SK-N-SH (cell line): ENCODE measurements around the gene ISLR.

Experiments used
- EP300 ChIP-seq, 2 experiments: IDR thresholded peaks; 2 replicates each; pipeline versions ENCODE4 v1.4.0 to v1.6.1; 2012; ENCODE audit warnings: borderline replicate concordance in 1 of 2, low read depth in 1 of 2, low read length in 1 of 2
- EZH2phosphoT487 ChIP-seq: fragments of 200-600 bp; sonication (generic); IDR thresholded peaks from 2 replicates; pipeline ENCODE4 v1.6.1; 2017; ENCODE audit warnings: low read depth, mixed run types, mild to moderate bottlenecking, antibody characterized with exemption, moderate library complexity, borderline replicate concordance
- POLR2AphosphoS5 ChIP-seq: IDR thresholded peaks from 2 replicates; pipeline ENCODE4 v1.6.1; 2012; ENCODE audit warnings: low read depth, low read length
- RCOR1 ChIP-seq: fragments of 150-350 bp; IDR thresholded peaks from 2 replicates; pipeline ENCODE4 v1.6.1; 2017; ENCODE audit warnings: antibody characterized with exemption, low read length
- RXRA ChIP-seq: IDR thresholded peaks from 2 replicates; pipeline ENCODE4 v1.4.0; 2012; ENCODE audit warnings: low read depth, mild to moderate bottlenecking, borderline replicate concordance
- SMC3 ChIP-seq: IDR thresholded peaks from 2 replicates; pipeline ENCODE4 v1.6.1; 2012; ENCODE audit warnings: low read depth, low read length, improper control_type of control experiment
- TAF1 ChIP-seq: IDR thresholded peaks from 2 replicates; pipeline ENCODE4 v1.6.1; 2012; ENCODE audit warnings: low read depth, mild to moderate bottlenecking, low read length, moderate library complexity, borderline replicate concordance
- TF ChIP-seq, protein P1 (sequence below): fragments of 200-600 bp; sonication (generic); IDR thresholded peaks from 2 replicates; pipeline ENCODE4 v1.6.1; 2017; ENCODE audit warnings: antibody characterized with exemption, mild to moderate bottlenecking, moderate library complexity
- TF ChIP-seq, protein P2 (sequence below): IDR thresholded peaks from 2 replicates; pipeline ENCODE4 v1.4.0; 2012; ENCODE audit warnings: low read depth
- TF ChIP-seq, protein P3 (sequence below): fragments of 150-350 bp; IDR thresholded peaks from 2 replicates; pipeline ENCODE4 v1.6.1; 2017; ENCODE audit warnings: antibody characterized with exemption, low read length, low read depth, borderline replicate concordance

DNA sequence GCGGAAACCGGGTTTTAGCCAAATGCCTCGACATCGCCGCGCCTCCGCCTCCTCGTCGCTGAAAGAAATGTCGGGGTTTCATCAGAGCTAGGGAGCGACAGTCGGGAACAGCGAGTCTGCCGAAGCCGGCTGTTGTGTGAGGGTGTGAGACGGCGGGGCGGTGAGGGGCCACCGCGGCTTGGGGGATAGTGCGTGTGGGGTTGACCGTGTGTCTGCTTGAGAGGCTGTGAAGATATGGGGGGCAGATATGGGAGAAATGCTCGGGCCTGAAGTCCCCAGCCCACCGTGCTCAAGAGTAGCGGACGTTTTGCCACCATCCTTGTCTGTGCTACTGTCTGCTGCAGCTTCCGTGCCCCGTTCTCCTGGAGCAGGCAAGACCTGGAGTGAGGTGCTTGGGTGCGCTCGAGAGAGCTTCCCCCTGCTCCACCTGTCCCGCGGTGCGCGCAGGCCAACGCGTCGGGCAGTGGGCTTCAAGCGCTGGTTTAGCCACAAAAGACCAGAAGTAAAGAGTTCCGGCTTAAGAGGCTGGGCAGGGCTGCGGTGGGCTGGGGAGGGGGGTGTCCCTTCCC lies 43.8 kb upstream of the ISLR start:
- no peak for TF ChIP-seq RCOR1
- TF ChIP-seq TAF1, result no peak
- TF ChIP-seq, protein P1, sequence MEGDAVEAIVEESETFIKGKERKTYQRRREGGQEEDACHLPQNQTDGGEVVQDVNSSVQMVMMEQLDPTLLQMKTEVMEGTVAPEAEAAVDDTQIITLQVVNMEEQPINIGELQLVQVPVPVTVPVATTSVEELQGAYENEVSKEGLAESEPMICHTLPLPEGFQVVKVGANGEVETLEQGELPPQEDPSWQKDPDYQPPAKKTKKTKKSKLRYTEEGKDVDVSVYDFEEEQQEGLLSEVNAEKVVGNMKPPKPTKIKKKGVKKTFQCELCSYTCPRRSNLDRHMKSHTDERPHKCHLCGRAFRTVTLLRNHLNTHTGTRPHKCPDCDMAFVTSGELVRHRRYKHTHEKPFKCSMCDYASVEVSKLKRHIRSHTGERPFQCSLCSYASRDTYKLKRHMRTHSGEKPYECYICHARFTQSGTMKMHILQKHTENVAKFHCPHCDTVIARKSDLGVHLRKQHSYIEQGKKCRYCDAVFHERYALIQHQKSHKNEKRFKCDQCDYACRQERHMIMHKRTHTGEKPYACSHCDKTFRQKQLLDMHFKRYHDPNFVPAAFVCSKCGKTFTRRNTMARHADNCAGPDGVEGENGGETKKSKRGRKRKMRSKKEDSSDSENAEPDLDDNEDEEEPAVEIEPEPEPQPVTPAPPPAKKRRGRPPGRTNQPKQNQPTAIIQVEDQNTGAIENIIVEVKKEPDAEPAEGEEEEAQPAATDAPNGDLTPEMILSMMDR, result no peak
- TF ChIP-seq, protein P2, sequence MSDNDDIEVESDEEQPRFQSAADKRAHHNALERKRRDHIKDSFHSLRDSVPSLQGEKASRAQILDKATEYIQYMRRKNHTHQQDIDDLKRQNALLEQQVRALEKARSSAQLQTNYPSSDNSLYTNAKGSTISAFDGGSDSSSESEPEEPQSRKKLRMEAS, result no peak
- no peak for TF ChIP-seq POLR2AphosphoS5
- no peak; the same call in 1 of the 2 replicates for TF ChIP-seq EZH2phosphoT487
- TF ChIP-seq EP300 (IDR thresholded peaks at IDR 0.05; ENCODE audit: borderline replicate concordance in 1 of 2, low read depth in 1 of 2, low read length in 1 of 2), result no peak
- TF ChIP-seq RXRA, result no peak
- no peak for TF ChIP-seq SMC3
- TF ChIP-seq, protein P3, sequence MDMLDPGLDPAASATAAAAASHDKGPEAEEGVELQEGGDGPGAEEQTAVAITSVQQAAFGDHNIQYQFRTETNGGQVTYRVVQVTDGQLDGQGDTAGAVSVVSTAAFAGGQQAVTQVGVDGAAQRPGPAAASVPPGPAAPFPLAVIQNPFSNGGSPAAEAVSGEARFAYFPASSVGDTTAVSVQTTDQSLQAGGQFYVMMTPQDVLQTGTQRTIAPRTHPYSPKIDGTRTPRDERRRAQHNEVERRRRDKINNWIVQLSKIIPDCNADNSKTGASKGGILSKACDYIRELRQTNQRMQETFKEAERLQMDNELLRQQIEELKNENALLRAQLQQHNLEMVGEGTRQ, result no peak
